NB4 (cell line): ENCODE results near the gene CRLF1.

ENCODE experiments used
- MAX ChIP-seq: IDR thresholded peaks from 2 replicates; pipeline ENCODE4 v1.6.1; 2011; ENCODE audit warnings: low read depth, low read length
- MYC ChIP-seq: IDR thresholded peaks from 2 replicates; pipeline ENCODE4 v1.6.1; 2011; ENCODE audit warnings: low read depth, low read length
- POLR2A ChIP-seq: IDR thresholded peaks from 2 replicates; pipeline ENCODE4 v1.6.1; 2011; ENCODE audit warnings: mild to moderate bottlenecking; ENCODE audit not compliant: insufficient read length; ENCODE audit errors: extremely low read depth
- TF ChIP-seq, protein P1 (sequence below): IDR thresholded peaks from one replicate; pipeline ENCODE4 v1.5.1; 2012; ENCODE audit warnings: low read depth, low read length

DNA sequence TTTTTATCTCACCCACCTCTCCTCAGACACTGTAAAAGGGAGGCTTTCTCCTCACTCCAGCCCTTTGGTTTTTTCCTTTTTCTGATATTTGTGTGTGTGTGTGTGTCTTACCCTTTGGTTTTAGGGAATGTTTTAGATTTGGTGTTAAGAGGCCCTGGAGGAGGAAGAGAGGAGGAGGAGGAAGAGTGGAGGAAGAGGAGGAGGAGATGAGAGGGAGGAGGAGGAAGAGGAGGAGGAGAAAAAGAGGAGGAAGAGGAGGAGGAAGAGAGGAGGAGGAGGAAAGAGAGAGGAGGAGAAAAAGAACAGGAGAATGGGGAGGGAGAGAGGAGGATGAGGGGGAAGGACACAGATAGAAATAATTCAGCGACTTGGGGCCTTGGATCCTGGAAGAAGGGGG is 40.8 kb upstream of the CRLF1 start:
- no peak for TF ChIP-seq POLR2A
- TF ChIP-seq, protein P1, sequence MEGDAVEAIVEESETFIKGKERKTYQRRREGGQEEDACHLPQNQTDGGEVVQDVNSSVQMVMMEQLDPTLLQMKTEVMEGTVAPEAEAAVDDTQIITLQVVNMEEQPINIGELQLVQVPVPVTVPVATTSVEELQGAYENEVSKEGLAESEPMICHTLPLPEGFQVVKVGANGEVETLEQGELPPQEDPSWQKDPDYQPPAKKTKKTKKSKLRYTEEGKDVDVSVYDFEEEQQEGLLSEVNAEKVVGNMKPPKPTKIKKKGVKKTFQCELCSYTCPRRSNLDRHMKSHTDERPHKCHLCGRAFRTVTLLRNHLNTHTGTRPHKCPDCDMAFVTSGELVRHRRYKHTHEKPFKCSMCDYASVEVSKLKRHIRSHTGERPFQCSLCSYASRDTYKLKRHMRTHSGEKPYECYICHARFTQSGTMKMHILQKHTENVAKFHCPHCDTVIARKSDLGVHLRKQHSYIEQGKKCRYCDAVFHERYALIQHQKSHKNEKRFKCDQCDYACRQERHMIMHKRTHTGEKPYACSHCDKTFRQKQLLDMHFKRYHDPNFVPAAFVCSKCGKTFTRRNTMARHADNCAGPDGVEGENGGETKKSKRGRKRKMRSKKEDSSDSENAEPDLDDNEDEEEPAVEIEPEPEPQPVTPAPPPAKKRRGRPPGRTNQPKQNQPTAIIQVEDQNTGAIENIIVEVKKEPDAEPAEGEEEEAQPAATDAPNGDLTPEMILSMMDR = no peak
- no peak for TF ChIP-seq MAX
- no peak for TF ChIP-seq MYC
